ENCODE data around the gene ABCC11. TPM values are rescaled to one million over a fixed set of nuclear protein-coding genes. Genes with fewer than 3 reads are reported as not detected.

ABCC11 gene
- total and polyA plus RNA-seq, 2 of the 13 experiments (the other 11 are each of a cell fraction or from before 2014, with no cell fraction given) = 1.0 to 1.4 TPM

DNA sequence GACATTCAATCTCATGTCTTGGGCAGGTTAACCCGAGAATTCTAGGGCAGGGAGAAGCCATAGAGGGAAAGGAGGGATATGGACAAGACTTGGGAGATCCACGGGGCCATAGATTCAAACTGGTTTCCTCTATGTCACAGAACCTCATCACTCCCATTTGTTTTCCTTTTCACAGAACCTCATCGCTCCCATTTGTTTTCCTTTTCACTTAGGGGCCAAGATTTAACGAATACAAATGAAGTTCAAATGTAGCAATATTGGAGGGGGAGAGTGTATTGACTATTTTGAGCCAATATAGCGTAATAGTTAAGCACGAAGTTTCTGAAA is 42.6 kb downstream of the ABCC11 start:
- no peak for ATAC-seq
- H3K9me3 ChIP-seq (ENCODE audit: low read length) = no peaks in the 10 kb centered on the region
- DNase-seq (ENCODE audit: low spot score) = no peak
- H3K9ac ChIP-seq (ENCODE audit: insufficient read depth, low read depth, low read length) = peak overlapping the region; percentile 58
- peak overlapping the region; percentile 89 for H3K27ac ChIP-seq (ENCODE audit: extremely low read length, insufficient read depth, low read length)
- under 1% methylated on average over 6 of the region's 6 CpGs for WGBS (ENCODE audit: low lambda C conversion rate)
- peak overlapping the region; percentile 87 for H3K4me2 ChIP-seq (ENCODE audit: low read depth, low read length)
- in situ Hi-C loops (cut with HindIII; ENCODE audit: extremely low pct_ligation_motif_present, low pct_unique_long_range_greater_than_20kb) = no loop called here
- H3K4me3 ChIP-seq (replicated peaks in 1 of 3; ENCODE audit: insufficient read depth in 1 of 3, low read depth in 2 of 3, low read length in 3 of 3) = peak overlapping the region; percentile 57 to 61 (median 58); a peak in 5 of 6 replicates
- no peaks in the 10 kb centered on the region for H4K20me1 ChIP-seq (ENCODE audit: insufficient read depth, low read length)
- H3K27me3 ChIP-seq (ENCODE audit: control insufficient read depth in 1 of 2, insufficient read depth in 2 of 2, low read length in 2 of 2) = no peaks in the 10 kb centered on the region
- H3K36me3 ChIP-seq (replicated peaks in 1 of 2; ENCODE audit: control insufficient read depth in 1 of 2, insufficient read depth in 2 of 2, low read length in 2 of 2) = no peaks in the 10 kb centered on the region
- H3K4me1 ChIP-seq (ENCODE audit: insufficient read depth, low read length) = peaks cover 65% of the 10 kb centered on the region
- intact Hi-C loops (cut with micrococcal nuclease; ENCODE audit: unreplicated experiment) = loop anchor here (1.0 to 2.0 kb wide), 2 partner anchors 27 to 40 kb away; no protein-coding TSS in a partner anchor
- H3K79me2 ChIP-seq (ENCODE audit: insufficient read depth, low read length) = no peaks in the 10 kb centered on the region
- POLR2A ChIA-PET = interaction anchor here (0.6 to 3.6 kb wide), 9 partner anchors 9 to 1572 kb away, joined by 3 to 36 read pairs (median 5); no protein-coding TSS in a partner anchor
- FAIRE-seq = no peak
- H2AFZ ChIP-seq (ENCODE audit: low read length) = peak overlapping the region; percentile 36
- CTCF ChIA-PET (ENCODE audit: low intra/inter-chr PET ratio, low total read pairs) = no interaction called here
- BruUV-seq (replicated peaks) = TSS peak; percentile 87
- TF ChIP-seq KAT7 (CRISPR knock-in tag; IDR thresholded peaks at IDR 0.05; ENCODE audit: borderline replicate concordance) = 0 out of 2 replicates have a peak, but pooled peaks have one; percentile 37
- TF ChIP-seq NCOA5 (CRISPR knock-in tag; IDR thresholded peaks at IDR 0.05) = no peak
- no peak for TF ChIP-seq ZNF317 (CRISPR knock-in tag; IDR thresholded peaks at IDR 0.05)
- TF ChIP-seq CREB1 (IDR thresholded peaks at IDR 0.05) = no peak
- peak; percentile 22 for TF ChIP-seq CREB1 (CRISPR knock-in tag; IDR thresholded peaks at IDR 0.05)
- TF ChIP-seq, protein P1, sequence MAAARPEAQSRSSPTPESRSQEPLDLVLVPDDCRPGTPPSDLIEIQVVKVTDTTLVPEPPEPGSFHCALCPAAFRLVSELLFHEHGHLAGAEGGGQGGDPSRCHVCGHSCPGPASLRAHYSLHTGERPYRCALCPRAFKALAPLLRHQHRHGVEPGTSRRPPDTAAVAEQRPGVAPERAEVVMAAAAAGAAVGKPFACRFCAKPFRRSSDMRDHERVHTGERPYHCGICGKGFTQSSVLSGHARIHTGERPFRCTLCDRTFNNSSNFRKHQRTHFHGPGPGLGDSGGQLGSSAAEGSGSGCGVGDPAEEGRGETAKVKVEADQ (CRISPR knock-in tag; IDR thresholded peaks at IDR 0.05; ENCODE audit: borderline replicate concordance) = no peak
- TF ChIP-seq, protein P2, sequence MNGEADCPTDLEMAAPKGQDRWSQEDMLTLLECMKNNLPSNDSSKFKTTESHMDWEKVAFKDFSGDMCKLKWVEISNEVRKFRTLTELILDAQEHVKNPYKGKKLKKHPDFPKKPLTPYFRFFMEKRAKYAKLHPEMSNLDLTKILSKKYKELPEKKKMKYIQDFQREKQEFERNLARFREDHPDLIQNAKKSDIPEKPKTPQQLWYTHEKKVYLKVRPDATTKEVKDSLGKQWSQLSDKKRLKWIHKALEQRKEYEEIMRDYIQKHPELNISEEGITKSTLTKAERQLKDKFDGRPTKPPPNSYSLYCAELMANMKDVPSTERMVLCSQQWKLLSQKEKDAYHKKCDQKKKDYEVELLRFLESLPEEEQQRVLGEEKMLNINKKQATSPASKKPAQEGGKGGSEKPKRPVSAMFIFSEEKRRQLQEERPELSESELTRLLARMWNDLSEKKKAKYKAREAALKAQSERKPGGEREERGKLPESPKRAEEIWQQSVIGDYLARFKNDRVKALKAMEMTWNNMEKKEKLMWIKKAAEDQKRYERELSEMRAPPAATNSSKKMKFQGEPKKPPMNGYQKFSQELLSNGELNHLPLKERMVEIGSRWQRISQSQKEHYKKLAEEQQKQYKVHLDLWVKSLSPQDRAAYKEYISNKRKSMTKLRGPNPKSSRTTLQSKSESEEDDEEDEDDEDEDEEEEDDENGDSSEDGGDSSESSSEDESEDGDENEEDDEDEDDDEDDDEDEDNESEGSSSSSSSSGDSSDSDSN (CRISPR knock-in tag; IDR thresholded peaks at IDR 0.05) = peak; percentile 1; the same call in 1 of the 2 replicates
- no peak for TF ChIP-seq SMAD1 (CRISPR knock-in tag; IDR thresholded peaks at IDR 0.05; ENCODE audit: borderline replicate concordance, low read depth)
- 0 out of 2 replicates have a peak, but pooled peaks have one; percentile 22 for TF ChIP-seq EHMT2 (IDR thresholded peaks at IDR 0.05; ENCODE audit: borderline replicate concordance, low read depth, low read length)
- TF ChIP-seq ZNF512B (CRISPR knock-in tag; IDR thresholded peaks at IDR 0.05; ENCODE audit: borderline replicate concordance) = no peak
- TF ChIP-seq HBP1 (CRISPR knock-in tag; IDR thresholded peaks at IDR 0.05; ENCODE audit: low read depth) = no peak
- TF ChIP-seq, protein P3, sequence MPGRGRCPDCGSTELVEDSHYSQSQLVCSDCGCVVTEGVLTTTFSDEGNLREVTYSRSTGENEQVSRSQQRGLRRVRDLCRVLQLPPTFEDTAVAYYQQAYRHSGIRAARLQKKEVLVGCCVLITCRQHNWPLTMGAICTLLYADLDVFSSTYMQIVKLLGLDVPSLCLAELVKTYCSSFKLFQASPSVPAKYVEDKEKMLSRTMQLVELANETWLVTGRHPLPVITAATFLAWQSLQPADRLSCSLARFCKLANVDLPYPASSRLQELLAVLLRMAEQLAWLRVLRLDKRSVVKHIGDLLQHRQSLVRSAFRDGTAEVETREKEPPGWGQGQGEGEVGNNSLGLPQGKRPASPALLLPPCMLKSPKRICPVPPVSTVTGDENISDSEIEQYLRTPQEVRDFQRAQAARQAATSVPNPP (CRISPR knock-in tag; IDR thresholded peaks at IDR 0.05) = peak; percentile 39; the same call in 1 of the 2 replicates
- no peak for TF ChIP-seq ZNF780A (CRISPR knock-in tag; IDR thresholded peaks at IDR 0.05)
- TF ChIP-seq SOX6 (IDR thresholded peaks at IDR 0.05) = no peak
- peak; percentile 46; the same call in 1 of the 2 replicates for TF ChIP-seq SOX6 (CRISPR knock-in tag; IDR thresholded peaks at IDR 0.05)
- TF ChIP-seq ZNF713 (CRISPR knock-in tag; IDR thresholded peaks at IDR 0.05) = 0 out of 2 replicates have a peak, but pooled peaks have one; percentile 14

Measured in HepG2 (cell line).